HepG2 (cell line): ENCODE data around the gene TMEM98. TPM values are rescaled to one million over a fixed set of nuclear protein-coding genes. Genes with fewer than 3 reads are reported as not detected.

Experiments
- AGO1 ChIP-seq: fragments of 200-400 bp; formaldehyde crosslinking; IDR thresholded peaks from 2 replicates; pipeline ENCODE4 v1.6.1; 2017; ENCODE audit warnings: mild to moderate bottlenecking, low read depth, low read length, moderate library complexity; ENCODE audit not compliant: poor library complexity, severe bottlenecking
- CBX5 ChIP-seq: sonication (generic); formaldehyde crosslinking; IDR thresholded peaks from 2 replicates; pipeline ENCODE4 v1.4.0; 2020; ENCODE audit warnings: missing genetic modification reagents, borderline replicate concordance
- CEBPB ChIP-seq: IDR thresholded peaks from 2 replicates; pipeline ENCODE4 v1.6.1; 2011; ENCODE audit warnings: low read depth, low read length, improper control_type of control experiment, borderline replicate concordance
- KLF6 ChIP-seq: IDR thresholded peaks from 2 replicates; pipeline ENCODE4 v1.8.0; 2016; ENCODE audit warnings: missing biosample characterization, missing genetic modification reagents
- NBN ChIP-seq: fragments of 450-650 bp; conservative IDR thresholded peaks from 2 replicates; pipeline ENCODE4 v1.6.1; 2017
- NFIC ChIP-seq: IDR thresholded peaks from 2 replicates; pipeline ENCODE4 v1.6.1; 2012; ENCODE audit warnings: mild to moderate bottlenecking, low read length, inconsistent platforms
- NFYB ChIP-seq: sonication (generic); formaldehyde crosslinking; IDR thresholded peaks from 2 replicates; pipeline ENCODE4 v1.4.0; 2020; ENCODE audit warnings: missing genetic modification reagents
- NR2F6 ChIP-seq, 2 experiments: IDR thresholded peaks; 2 replicates each; pipeline ENCODE4 v1.6.1; 2016; ENCODE audit warnings: antibody characterized with exemption in 1 of 2, mild to moderate bottlenecking in 1 of 2
- RAD51 ChIP-seq: fragments of 450-650 bp; IDR thresholded peaks from 2 replicates; pipeline ENCODE4 v1.6.1; 2016; ENCODE audit warnings: borderline replicate concordance
- TCF7 ChIP-seq: sonication (generic); IDR thresholded peaks from 2 replicates; pipeline ENCODE4 v1.6.1; 2016; ENCODE audit warnings: antibody characterized with exemption, low read depth
- U2AF2 ChIP-seq: fragments of 200-400 bp; formaldehyde crosslinking; IDR thresholded peaks from 2 replicates; pipeline ENCODE4 v1.6.1; 2017; ENCODE audit warnings: low read depth, mild to moderate bottlenecking, low read length
- ZNF619 ChIP-seq: sonication (generic); formaldehyde crosslinking; IDR thresholded peaks from 2 replicates; pipeline ENCODE4 v1.4.0; 2020; ENCODE audit warnings: mild to moderate bottlenecking, missing genetic modification reagents
- ZNF674 ChIP-seq: sonication (generic); formaldehyde crosslinking; IDR thresholded peaks from 2 replicates; pipeline ENCODE4 v1.5.0; 2020; ENCODE audit warnings: low read depth, mild to moderate bottlenecking, missing genetic modification reagents
- polyA plus RNA-seq, 8 experiments: library from polyadenylated mRNA; depleted of rRNA in 3 of 8; stranded (reverse) in 7 of 8; unstranded in 1 of 8; fragments of >200 nt; fragmentation: Illumina TruSeq in 4 of 8; extraction: Trizol in 4 of 8; gene quantifications; 2 replicates each; pipeline versions ENCODE4 v1.2.1 to v1.2.3, GENCODE V29; 2011 to 2016; ENCODE audit warnings: low read depth in 4 of 8, missing spikeins in 1 of 8, mixed read lengths in 1 of 8; ENCODE audit not compliant: insufficient read depth in 1 of 8
- total RNA-seq, 5 experiments: library from RNA; depleted of rRNA; stranded (reverse); fragments of >200 nt; fragmentation: Illumina TruSeq; extraction: Trizol; gene quantifications; 2 replicates each; pipeline ENCODE4 v1.2.3, GENCODE V29; 2016; ENCODE audit warnings: low read depth in 1 of 5
- TF ChIP-seq, protein P1 (sequence below): fragments of 450-650 bp; IDR thresholded peaks from 2 replicates; pipeline ENCODE4 v1.6.1; 2017; ENCODE audit warnings: mild to moderate bottlenecking
- TF ChIP-seq, protein P2 (sequence below): sonication (generic); formaldehyde crosslinking; IDR thresholded peaks from 2 replicates; pipeline ENCODE4 v1.9.0; 2021; ENCODE audit warnings: mild to moderate bottlenecking, missing genetic modification reagents
- TF ChIP-seq, protein P3 (sequence below): sonication (generic); formaldehyde crosslinking; IDR thresholded peaks from 2 replicates; pipeline ENCODE4 v1.8.0; 2022; ENCODE audit warnings: mild to moderate bottlenecking, missing genetic modification reagents, borderline replicate concordance
- TF ChIP-seq, protein P4 (sequence below): IDR thresholded peaks from 2 replicates; pipeline ENCODE4 v1.6.1; 2012; ENCODE audit warnings: inconsistent platforms

TMEM98 gene
- total and polyA plus RNA-seq, 2 of the 13 experiments (the other 11 are each of a cell fraction or from before 2014, with no cell fraction given) = 103 to 175 TPM

DNA sequence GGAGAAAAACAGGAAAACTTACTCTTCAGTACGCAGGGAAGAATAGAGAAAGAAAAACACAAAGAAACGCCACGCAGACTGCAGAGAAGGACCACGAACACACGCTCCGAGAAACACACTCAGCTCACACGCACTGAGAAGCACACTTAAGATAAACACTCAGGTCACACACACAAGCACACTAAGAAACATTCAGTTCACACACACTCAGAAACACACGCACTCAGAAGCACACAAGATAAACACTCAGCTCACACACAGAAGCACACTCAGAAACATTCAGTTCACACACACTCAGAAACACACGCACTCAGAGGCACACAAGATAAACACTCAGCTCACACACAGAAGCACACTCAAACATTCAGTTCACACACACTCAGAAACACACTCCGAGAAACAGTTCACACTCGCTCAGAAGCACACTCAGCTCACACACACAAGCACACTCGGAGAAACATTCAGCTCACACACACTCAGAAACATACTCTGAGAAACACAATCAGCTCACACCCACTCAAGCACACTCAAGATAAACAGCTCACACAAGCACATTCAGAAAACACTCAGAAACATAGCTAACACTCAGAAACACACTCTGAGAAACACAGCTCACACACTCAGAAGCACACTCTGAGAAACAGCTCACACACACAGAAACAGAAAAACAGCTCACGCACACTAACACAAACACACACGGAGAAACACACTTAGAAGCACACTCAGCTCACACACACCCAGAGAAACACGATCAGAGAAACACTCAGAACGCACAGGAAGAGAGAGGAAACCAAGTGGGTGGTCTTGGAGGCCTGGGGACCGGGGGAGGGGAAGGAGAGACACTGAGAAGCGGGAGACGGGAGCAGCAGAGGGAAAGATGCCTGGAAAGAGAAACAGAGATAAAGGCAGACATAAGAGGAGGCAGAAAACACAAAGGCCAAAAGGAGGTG is 908 bp downstream of the TMEM98 start (continued):
- TF ChIP-seq, protein P1, sequence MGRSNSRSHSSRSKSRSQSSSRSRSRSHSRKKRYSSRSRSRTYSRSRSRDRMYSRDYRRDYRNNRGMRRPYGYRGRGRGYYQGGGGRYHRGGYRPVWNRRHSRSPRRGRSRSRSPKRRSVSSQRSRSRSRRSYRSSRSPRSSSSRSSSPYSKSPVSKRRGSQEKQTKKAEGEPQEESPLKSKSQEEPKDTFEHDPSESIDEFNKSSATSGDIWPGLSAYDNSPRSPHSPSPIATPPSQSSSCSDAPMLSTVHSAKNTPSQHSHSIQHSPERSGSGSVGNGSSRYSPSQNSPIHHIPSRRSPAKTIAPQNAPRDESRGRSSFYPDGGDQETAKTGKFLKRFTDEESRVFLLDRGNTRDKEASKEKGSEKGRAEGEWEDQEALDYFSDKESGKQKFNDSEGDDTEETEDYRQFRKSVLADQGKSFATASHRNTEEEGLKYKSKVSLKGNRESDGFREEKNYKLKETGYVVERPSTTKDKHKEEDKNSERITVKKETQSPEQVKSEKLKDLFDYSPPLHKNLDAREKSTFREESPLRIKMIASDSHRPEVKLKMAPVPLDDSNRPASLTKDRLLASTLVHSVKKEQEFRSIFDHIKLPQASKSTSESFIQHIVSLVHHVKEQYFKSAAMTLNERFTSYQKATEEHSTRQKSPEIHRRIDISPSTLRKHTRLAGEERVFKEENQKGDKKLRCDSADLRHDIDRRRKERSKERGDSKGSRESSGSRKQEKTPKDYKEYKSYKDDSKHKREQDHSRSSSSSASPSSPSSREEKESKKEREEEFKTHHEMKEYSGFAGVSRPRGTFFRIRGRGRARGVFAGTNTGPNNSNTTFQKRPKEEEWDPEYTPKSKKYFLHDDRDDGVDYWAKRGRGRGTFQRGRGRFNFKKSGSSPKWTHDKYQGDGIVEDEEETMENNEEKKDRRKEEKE = no peak
- TF ChIP-seq ZNF674 = no peak
- no peak for TF ChIP-seq TCF7
- 0 out of 2 replicates have a peak, but pooled peaks have one; percentile 39 for TF ChIP-seq NBN
- no peak for TF ChIP-seq NFYB (CRISPR knock-in tag)
- no peak for TF ChIP-seq NFIC
- no peak for TF ChIP-seq CBX5 (CRISPR knock-in tag)
- no peak for TF ChIP-seq KLF6 (CRISPR knock-in tag)
- TF ChIP-seq, protein P2, sequence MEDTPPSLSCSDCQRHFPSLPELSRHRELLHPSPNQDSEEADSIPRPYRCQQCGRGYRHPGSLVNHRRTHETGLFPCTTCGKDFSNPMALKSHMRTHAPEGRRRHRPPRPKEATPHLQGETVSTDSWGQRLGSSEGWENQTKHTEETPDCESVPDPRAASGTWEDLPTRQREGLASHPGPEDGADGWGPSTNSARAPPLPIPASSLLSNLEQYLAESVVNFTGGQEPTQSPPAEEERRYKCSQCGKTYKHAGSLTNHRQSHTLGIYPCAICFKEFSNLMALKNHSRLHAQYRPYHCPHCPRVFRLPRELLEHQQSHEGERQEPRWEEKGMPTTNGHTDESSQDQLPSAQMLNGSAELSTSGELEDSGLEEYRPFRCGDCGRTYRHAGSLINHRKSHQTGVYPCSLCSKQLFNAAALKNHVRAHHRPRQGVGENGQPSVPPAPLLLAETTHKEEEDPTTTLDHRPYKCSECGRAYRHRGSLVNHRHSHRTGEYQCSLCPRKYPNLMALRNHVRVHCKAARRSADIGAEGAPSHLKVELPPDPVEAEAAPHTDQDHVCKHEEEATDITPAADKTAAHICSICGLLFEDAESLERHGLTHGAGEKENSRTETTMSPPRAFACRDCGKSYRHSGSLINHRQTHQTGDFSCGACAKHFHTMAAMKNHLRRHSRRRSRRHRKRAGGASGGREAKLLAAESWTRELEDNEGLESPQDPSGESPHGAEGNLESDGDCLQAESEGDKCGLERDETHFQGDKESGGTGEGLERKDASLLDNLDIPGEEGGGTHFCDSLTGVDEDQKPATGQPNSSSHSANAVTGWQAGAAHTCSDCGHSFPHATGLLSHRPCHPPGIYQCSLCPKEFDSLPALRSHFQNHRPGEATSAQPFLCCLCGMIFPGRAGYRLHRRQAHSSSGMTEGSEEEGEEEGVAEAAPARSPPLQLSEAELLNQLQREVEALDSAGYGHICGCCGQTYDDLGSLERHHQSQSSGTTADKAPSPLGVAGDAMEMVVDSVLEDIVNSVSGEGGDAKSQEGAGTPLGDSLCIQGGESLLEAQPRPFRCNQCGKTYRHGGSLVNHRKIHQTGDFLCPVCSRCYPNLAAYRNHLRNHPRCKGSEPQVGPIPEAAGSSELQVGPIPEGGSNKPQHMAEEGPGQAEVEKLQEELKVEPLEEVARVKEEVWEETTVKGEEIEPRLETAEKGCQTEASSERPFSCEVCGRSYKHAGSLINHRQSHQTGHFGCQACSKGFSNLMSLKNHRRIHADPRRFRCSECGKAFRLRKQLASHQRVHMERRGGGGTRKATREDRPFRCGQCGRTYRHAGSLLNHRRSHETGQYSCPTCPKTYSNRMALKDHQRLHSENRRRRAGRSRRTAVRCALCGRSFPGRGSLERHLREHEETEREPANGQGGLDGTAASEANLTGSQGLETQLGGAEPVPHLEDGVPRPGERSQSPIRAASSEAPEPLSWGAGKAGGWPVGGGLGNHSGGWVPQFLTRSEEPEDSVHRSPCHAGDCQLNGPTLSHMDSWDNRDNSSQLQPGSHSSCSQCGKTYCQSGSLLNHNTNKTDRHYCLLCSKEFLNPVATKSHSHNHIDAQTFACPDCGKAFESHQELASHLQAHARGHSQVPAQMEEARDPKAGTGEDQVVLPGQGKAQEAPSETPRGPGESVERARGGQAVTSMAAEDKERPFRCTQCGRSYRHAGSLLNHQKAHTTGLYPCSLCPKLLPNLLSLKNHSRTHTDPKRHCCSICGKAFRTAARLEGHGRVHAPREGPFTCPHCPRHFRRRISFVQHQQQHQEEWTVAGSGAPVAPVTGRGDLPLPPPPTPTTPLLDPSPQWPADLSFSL (CRISPR knock-in tag) = peak; percentile 69
- 0 out of 2 replicates have a peak, but pooled peaks have one; percentile 25 for TF ChIP-seq RAD51
- TF ChIP-seq ZNF619 (CRISPR knock-in tag) = no peak
- no peak for TF ChIP-seq NR2F6 (IDR thresholded peaks at IDR 0.05)
- no peak for TF ChIP-seq NR2F6 (CRISPR knock-in tag; IDR thresholded peaks at IDR 0.05)
- TF ChIP-seq U2AF2 = no peak
- TF ChIP-seq, protein P3, sequence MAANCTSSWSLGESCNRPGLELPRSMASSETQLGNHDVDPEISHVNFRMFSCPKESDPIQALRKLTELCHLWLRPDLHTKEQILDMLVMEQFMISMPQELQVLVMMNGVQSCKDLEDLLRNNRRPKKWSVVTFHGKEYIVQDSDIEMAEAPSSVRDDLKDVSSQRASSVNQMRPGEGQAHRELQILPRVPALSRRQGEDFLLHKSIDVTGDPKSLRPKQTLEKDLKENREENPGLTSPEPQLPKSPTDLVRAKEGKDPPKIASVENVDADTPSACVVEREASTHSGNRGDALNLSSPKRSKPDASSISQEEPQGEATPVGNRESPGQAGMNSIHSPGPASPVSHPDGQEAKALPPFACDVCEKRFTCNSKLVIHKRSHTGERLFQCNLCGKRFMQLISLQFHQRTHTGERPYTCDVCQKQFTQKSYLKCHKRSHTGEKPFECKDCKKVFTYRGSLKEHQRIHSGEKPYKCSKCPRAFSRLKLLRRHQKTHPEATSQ = no peak
- TF ChIP-seq CEBPB = no peak
- TF ChIP-seq AGO1 = no peak
- TF ChIP-seq, protein P4, sequence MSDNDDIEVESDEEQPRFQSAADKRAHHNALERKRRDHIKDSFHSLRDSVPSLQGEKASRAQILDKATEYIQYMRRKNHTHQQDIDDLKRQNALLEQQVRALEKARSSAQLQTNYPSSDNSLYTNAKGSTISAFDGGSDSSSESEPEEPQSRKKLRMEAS = 0 out of 2 replicates have a peak, but pooled peaks have one; percentile 16
